NB4 (cell line): ENCODE measurements around the gene SLC26A8.
A peak's percentile ranks its signal among the peaks of the same experiment; 100 is the strongest.

Experiments
- DNase-seq: peaks from one replicate; pipeline ENCODE4 v3.0.0; 2010; ENCODE audit warnings: low read depth
- H3K4me3 ChIP-seq: one replicate; pipeline ENCODE4 v1.5.1; 2011; ENCODE audit warnings: mild to moderate bottlenecking, low read depth, low read length, moderate library complexity
- MYC ChIP-seq: IDR thresholded peaks from 2 replicates; pipeline ENCODE4 v1.6.1; 2011; ENCODE audit warnings: low read depth, low read length
- POLR2A ChIP-seq: IDR thresholded peaks from 2 replicates; pipeline ENCODE4 v1.6.1; 2011; ENCODE audit warnings: mild to moderate bottlenecking; ENCODE audit not compliant: insufficient read length; ENCODE audit errors: extremely low read depth
- TF ChIP-seq, protein P1 (sequence below): IDR thresholded peaks from one replicate; pipeline ENCODE4 v1.5.1; 2012; ENCODE audit warnings: low read depth, low read length
- TF ChIP-seq, protein P2 (sequence below): IDR thresholded peaks from 2 replicates; pipeline ENCODE4 v1.6.1; 2011; ENCODE audit warnings: low read depth, low read length

Gene SLC26A8

GRCh38 chr6:35955970-35956369 is 68.5 kb downstream of the SLC26A8 start:
- DNase-seq: peak; percentile 21
- TF ChIP-seq, protein P1, sequence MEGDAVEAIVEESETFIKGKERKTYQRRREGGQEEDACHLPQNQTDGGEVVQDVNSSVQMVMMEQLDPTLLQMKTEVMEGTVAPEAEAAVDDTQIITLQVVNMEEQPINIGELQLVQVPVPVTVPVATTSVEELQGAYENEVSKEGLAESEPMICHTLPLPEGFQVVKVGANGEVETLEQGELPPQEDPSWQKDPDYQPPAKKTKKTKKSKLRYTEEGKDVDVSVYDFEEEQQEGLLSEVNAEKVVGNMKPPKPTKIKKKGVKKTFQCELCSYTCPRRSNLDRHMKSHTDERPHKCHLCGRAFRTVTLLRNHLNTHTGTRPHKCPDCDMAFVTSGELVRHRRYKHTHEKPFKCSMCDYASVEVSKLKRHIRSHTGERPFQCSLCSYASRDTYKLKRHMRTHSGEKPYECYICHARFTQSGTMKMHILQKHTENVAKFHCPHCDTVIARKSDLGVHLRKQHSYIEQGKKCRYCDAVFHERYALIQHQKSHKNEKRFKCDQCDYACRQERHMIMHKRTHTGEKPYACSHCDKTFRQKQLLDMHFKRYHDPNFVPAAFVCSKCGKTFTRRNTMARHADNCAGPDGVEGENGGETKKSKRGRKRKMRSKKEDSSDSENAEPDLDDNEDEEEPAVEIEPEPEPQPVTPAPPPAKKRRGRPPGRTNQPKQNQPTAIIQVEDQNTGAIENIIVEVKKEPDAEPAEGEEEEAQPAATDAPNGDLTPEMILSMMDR: peak; percentile 44
- TF ChIP-seq, protein P2, sequence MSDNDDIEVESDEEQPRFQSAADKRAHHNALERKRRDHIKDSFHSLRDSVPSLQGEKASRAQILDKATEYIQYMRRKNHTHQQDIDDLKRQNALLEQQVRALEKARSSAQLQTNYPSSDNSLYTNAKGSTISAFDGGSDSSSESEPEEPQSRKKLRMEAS: no peak
- TF ChIP-seq MYC: no peak
- no peak for TF ChIP-seq POLR2A
- H3K4me3 ChIP-seq: no peak overlapping the region

DNA sequence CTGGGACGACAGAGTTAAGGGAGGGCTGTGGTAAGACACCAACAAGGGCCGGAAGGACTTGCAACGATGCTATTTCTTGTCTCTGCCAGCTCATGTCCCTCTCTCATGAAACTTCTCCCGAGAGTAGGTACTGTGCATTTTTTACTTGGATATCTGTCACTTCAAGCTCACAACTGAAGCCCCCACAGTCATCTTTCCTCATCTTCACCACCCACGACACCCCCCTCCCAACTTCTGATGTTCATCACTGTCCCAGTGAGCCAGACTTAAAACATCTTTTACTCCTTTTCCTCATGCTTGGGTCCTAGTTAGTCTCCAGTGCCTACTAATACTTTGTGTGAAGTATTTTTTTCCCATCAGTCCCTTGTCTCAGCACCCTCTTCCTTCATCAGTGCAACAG is 68.9 kb downstream of the SLC26A8 start:
- DNase-seq: no peak
- TF ChIP-seq MYC: no peak
- TF ChIP-seq POLR2A: no peak
- TF ChIP-seq, protein P2: no peak
- TF ChIP-seq, protein P1: no peak
- no peak overlapping the region for H3K4me3 ChIP-seq

- no peak for DNase-seq
- H3K4me3 ChIP-seq: no peak overlapping the region
- TF ChIP-seq POLR2A (no peak), MYC (no peak)
- TF ChIP-seq, protein P2: no peak
- TF ChIP-seq, protein P1: no peak
These were observed 69.4 kb downstream of the SLC26A8 start for GRCh38 chr6:35955071-35955470.

DNA sequence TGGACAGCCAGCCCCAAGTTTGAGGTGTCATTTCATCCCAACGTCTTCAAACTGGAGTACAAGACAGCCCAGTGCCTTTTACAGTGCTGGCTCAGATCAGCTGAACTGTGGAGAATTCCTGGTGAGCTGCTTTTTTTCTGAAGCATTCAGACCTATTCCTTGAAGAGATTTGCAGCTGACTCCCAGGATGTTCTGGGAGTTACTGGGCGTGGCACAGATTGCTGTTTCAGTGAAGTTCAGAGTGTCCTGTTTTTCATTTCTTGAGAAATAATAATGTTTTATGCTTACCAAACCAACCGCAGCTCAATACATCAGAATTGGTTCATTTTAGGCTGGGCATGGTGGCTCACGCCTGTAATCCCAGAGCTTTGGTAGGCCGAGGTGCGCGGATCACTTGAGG is 70.1 kb downstream of the SLC26A8 start:
- DNase-seq: no peak
- H3K4me3 ChIP-seq: no peak overlapping the region
- TF ChIP-seq MYC (no peak), POLR2A (no peak)
- TF ChIP-seq, protein P1: no peak
- TF ChIP-seq, protein P2: no peak

GRCh38 chr6:35948725-35949124 is 75.7 kb downstream of the SLC26A8 start:
- H3K4me3 ChIP-seq: no peak overlapping the region
- DNase-seq: peak; percentile 66
- TF ChIP-seq, protein P2: no peak
- TF ChIP-seq, protein P1: peak; percentile 56

DNA sequence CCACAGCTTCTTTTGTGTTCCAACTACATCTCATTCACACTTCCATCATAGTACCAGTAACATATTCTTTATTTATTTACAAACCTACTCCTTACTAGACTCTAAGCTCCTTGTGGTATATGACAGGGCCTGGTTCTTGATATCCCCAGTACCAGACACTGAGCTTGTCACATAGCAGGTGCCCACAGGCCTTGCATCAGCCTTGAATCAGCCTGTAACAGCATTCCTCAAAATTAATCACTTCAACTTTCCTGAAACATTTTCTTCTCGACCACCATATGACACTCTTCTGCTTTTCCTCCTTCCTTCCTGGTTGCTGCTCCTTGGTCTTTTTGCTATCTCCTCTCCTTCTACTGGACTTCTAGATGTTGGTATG is 78.8 kb downstream of the SLC26A8 start:
- TF ChIP-seq, protein P1: no peak
- TF ChIP-seq, protein P2: no peak
- TF ChIP-seq POLR2A (no peak), MYC (no peak)
- H3K4me3 ChIP-seq: no peak overlapping the region
- DNase-seq: no peak
